WTC11 (cell line): Measurements from ENCODE around the gene ATXN10.

Experiments used
- CTCF ChIP-seq: fragments of 200-600 bp; IDR thresholded peaks from 2 replicates; pipeline ENCODE4 v1.8.0; 2022; ENCODE audit warnings: antibody characterized with exemption
- ZNF232 ChIP-seq: sonication (generic); formaldehyde crosslinking; IDR thresholded peaks from 2 replicates; pipeline ENCODE4 v1.8.0; 2022; ENCODE audit warnings: mild to moderate bottlenecking, missing genetic modification reagents

GRCh38 chr22:45684752-45685574 lies 13.3 kb downstream of the ATXN10 start:
- TF ChIP-seq CTCF (no peak), ZNF232 (CRISPR knock-in tag) (no peak)
